Right ventricle myocardium superior (tissue), 1 donor: ENCODE data around the gene USP36. TPM values are rescaled to one million over a fixed set of nuclear protein-coding genes. Genes with fewer than 3 reads are reported as not detected.
A peak's percentile ranks its signal among the peaks of the same experiment; 100 is the strongest.

Source experiments
- ATAC-seq: fragments of 200-7000 bp; cut with Tn5 transposase; one replicate; pipeline ENCODE4 v1.9.1; 2020; ENCODE audit warnings: mild to moderate bottlenecking; ENCODE audit not compliant: poor library complexity
- DNase-seq: peaks from one replicate; pipeline ENCODE4 v3.0.0-alpha.2; 2020
- intact Hi-C: fragments of 100-400 bp; cut with DNase I; formaldehyde crosslinking; loops from one replicate; pipeline ENCODE4 v1.11.2; 2022
- total RNA-seq: library from RNA; stranded (reverse); fragmentation: NEBNext Ultra II Directional; extraction: Animal tissue kit (Norgen Biotek cat#: 25700); gene quantifications from one replicate; pipeline ENCODE4 v1.2.1, GENCODE V29; 2021
- donor health status: DM: no; HTN: yes; CAD: no; lungs with severe emphysema.

Gene USP36
- total RNA-seq, 1 donor from 2014 or later: 17.8 TPM

DNA sequence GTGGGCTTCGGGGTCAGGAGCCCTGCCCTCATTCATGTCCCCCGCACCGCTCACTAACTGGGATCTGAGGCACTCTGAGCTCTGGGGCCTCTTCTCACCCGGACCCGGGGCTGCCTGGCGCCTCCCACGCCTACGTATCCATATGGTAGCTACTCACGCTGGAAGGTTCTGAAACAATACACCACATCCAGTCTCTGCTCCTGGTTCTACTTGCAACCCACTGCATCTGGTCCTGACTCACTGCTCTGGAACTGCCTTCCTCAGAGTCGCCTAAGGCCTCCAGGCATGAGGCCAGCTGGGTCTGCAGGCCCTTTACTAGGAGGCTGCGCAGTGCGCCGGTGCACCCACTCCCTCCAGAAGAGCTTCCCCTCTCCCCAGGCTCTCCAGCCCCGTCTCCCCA lies 18.1 kb downstream of the USP36 start:
- ATAC-seq: no peak
- intact Hi-C loops: no loop called here
- DNase-seq: no peak

DNA sequence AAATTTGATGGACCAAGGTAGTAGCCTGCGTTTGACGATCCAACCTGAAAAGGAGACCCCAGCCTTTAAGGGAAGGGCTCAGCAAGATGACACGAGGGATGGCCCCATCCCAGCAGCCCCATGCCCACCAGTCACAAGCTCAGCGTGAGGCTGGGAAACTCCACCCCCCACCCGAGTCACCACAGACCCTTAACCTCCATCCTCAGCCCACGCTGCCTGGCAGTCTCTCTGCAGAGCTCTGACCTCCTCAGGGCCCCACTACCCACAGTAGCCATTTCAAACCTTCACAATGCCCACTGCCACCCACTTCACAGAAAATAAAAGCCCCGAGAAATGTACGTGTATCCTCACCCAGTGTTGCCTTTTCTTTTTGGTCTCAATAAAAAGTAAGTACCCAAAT lies 18.7 kb downstream of the USP36 start:
- ATAC-seq (no peak), DNase-seq (no peak)
- intact Hi-C loops: no loop called here

DNA sequence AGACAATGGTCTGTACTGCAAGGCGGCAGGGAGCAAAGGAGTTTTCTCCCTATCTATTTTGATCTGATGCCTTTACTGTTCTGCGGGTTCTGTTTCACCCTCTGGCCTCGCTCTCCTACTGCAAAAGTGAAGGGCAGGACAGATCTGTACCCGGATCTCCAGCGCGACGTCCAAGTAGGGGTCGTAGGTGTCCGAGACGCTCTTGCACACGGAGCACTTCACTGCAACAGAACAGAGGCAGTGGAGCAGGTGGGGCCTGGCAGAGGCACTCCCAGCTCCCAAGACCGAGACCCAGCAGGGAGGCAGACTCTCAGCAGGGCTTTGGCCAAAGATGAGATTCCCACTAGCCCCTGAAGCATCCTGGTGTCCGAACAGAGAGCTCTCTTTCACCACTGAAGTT lies 19.8 kb downstream of the USP36 start:
- DNase-seq (peak; percentile 16), ATAC-seq (no peak)
- intact Hi-C loops: no loop called here

DNA sequence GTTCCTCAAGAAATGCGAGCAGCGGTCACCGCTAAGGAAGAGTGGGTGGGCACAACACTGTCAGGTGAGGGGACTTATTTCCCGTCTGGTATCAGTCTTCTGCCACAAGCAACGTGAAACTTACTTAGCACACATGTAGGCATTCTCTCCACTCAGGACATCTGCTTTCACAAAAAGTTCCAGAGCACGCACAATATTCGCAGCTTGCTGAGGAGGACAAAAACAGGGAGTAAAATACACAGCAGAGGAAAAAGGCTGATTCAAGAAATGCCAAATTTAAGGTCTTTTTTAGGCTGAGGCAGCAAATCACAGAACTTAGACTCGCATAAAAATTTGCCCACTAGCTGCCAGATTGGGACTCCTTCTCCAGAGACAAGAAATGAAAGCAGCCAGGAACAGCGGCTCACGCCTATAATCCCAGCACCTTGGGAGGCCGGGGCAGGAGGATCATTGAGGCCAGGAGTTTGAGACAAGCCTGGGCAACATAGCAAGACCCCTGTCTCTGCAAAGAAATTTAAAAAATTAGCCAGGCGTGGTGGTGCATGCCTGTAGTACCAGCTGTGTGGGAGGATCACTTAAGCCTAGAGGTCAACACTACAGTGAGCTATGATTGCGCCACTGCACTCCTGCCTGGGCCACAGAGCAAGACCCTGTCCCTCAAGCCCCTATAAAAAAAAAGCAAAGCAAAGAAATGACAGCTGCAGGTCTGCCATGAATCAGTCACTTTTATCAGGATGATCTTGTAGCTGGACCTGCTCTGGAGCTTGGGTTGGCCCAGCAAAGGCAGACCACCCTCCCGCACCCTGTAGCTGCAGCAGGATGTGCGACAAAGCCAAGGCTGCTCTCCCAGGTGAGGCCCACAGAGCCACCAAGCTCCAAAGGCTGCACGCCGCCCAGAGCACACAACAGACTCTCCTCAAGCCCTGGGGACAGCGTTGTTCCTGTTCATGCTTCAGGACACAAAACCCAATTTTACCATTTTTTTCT lies 20.5 kb downstream of the USP36 start:
- DNase-seq (peak; percentile 26), ATAC-seq (peak; percentile 53)
- intact Hi-C loops: no loop called here

DNA sequence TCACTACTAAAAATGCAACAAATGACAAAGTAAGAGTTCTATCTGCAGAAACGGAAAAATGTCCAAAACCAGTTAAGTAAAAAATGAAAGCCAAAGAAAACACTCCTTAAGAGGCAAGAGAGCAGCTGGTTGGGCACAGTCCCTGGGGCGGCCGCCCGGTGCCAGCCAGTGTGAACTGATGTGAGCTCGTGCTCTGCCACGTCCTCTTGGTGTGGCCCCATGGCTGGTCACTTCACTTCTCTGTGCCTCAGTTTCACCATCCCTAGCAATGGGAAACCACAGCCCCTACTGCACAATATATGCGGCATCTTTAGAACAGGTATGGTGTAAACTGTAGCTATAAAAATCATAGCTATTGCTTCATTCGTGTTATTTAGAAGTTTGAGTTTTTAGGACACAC lies 21.2 kb downstream of the USP36 start:
- DNase-seq (peak; percentile 50), ATAC-seq (no peak)
- intact Hi-C loops: no loop called here

DNA sequence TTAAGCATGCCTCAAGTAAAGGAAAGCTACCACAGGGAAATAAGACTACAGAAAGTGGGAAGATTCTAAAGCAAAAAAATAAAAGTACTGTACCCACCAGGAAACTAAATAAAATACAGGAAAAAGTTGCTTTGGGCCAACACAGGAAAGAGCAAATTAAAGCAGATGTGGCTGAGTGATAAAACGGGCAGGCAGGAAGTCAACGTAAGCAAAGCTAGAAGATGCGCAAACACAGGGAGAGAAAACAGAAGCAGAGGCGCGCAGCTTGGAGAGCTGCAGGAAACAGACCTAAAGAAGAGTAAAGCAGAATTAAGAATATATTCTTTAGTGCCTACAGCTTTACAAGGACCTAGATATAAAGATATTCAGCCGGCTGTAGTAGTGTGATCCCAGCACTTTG lies 21.7 kb downstream of the USP36 start:
- DNase-seq (peak; percentile 49), ATAC-seq (peak; percentile 45)
- intact Hi-C loops: no loop called here

DNA sequence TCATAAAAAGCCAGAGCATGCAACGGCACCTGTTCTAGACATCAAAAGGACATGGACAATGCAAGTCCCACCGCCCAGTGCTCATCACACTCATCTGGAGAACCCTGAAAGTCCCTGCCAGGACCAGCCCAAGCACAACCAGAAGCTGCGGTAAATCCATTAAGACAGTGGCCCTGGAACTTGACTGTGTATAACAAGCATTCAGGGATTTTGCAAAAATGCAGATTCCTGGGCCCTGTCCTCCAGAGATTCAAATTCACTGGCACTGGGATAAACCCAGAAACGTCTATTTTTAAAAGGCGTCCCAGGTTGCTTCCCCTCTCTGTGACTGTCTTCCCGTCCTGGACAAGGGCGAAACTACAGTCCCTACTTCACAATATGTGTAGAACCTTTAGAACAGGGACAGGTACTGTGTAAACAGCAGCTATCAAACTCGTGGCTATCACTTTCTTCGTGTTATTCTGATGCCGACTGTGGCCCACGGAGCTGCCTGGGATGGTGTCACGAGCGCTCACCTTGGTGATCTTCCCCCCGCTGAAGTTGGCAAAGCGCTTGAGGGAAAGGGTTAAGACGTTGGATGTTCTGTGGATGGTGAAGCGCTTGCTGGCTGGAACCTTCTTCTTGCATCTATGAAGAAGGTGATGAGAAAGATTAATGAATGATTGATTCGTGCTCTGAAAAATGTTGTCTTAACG lies 22.3 kb downstream of the USP36 start:
- DNase-seq: peak; percentile 22
- intact Hi-C loops: no loop called here
- no peak for ATAC-seq

DNA sequence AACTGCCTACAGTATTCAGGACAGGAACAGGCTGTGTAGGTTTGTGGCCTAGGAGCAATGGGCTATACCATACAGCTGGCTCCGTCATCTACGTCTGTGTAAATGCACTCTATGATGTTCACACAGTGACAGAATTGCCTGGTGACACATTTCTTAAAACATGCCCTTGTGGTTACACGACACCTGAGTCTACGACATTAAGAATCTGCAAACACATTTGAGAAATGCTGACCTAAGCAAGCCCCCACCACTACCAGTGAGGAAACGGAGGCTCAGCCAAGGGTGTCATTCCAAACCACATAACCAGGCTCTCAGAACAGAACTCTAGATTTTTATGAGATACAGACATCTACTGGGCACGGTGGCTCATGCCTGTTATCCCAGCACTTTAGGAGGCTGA lies 23.5 kb downstream of the USP36 start:
- no peak for ATAC-seq
- intact Hi-C loops: no loop called here
- DNase-seq: no peak

DNA sequence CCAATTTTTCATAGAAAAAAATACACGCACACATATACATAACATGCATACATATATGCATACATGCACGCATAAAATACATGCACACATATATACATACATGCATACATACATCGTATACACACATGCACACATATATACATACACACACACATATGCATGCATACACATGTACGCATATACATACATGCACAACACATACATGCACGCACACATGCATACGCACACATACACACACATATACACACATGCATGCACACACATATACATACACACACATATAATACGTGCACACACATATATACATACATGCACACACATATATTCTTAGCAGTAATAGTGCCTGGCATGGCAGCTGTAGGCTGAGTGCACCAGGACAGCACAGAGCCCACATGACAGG lies 24.9 kb downstream of the USP36 start:
- ATAC-seq (no peak), DNase-seq (no peak)
- intact Hi-C loops: no loop called here

DNA sequence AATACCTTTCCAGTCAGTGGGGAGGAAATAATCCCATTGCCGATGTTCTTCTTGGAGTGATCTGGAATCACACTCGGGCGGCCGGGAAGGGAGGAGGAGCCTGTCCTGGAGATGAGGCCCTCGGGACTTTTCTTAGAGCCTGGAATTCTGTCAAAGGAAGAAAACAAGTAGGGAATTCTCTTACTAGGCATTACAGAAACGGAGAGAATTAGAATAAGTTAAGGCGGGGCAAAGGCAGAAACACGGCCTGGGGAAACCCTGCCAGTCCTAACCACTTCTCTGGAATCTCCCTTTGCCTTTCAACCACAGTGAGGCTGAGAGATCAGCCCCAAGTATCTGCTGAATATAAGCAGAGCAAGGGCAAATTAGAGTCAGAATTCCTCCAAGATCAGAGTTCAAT lies 27.8 kb downstream of the USP36 start:
- DNase-seq (peak; percentile 65), ATAC-seq (peak; percentile 56)
- intact Hi-C loops: no loop called here

DNA sequence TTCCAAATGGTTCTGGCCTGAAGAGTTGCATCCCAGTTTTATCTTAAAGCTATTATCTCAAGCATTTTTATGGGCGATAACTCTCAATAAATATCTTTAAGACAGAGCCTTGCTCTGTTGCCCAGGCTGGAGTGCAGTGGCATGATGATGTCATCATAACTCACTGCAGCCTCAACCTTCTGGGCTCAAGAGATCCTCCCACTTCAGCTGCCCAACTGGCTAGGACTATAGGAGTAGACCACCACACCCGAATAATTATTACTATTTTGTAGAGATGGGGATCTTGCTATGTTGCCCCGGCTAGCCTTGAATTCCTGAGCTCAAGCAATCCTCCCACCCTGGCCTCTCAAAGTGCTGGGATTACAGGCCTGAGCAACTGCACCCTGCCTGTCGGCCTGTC lies 32.5 kb downstream of the USP36 start:
- DNase-seq (no peak), ATAC-seq (no peak)
- intact Hi-C loops: no loop called here

DNA sequence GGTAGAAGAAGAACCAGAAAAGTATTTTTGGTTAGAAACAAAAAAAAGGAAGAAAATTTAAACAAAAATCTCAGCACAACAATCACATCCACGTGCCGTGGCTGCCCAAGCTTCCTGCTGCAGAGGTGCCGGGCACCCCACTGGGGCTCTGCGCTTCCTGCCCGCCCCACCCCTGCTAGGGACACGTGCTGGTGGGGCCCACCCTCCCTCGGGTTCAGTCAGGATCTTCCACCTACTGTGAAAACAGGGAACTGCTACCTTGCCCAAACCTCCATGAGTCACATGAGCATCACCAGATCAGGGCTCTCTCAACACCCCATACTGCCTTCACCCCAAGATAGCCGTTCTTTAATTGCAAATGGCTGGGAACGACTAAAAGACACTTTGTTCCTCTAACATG lies 34.2 kb downstream of the USP36 start:
- intact Hi-C loops: no loop called here
- ATAC-seq (no peak), DNase-seq (no peak)

DNA sequence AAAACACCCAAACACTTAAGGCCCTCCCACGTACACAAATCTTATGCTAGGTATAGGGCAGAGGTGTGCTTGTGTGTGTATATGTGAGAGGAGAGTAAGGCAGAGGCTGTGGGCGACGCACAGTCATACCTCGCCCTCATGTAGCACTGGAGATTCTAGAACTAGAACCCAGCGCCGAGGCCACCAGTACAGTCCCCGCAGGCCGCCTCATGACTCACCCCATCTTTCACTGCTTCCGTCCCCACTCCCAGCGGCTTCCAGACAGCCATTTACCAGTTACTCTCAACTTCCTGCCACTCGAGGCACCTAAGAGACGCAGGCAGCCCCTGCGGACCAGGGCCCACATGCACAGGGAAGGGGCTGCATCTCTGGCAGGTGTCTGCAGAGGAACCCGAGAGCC lies 35.3 kb downstream of the USP36 start:
- DNase-seq: peak; percentile 33
- no peak for ATAC-seq
- intact Hi-C loops: no loop called here

DNA sequence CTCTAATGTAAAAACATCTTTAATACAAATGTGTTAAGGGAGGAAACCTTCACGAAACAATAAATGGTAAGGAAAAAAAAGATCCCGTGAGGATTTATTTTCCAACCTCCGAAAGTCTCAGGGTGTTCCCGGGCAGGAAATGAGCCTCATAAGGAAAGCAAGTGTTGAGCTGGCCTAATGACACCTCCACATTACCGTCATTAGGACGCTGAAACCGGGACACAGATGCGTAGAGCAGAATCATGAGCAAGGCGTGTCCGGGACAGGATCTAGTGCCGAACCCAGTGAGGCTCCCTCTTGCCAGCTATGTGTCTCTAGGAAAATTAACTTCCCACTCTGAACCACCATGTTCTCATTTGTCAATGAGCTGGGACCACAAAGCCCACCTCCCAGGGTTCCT lies 35.8 kb downstream of the USP36 start:
- no peak for ATAC-seq
- peak; percentile 33 for DNase-seq
- intact Hi-C loops: no loop called here

DNA sequence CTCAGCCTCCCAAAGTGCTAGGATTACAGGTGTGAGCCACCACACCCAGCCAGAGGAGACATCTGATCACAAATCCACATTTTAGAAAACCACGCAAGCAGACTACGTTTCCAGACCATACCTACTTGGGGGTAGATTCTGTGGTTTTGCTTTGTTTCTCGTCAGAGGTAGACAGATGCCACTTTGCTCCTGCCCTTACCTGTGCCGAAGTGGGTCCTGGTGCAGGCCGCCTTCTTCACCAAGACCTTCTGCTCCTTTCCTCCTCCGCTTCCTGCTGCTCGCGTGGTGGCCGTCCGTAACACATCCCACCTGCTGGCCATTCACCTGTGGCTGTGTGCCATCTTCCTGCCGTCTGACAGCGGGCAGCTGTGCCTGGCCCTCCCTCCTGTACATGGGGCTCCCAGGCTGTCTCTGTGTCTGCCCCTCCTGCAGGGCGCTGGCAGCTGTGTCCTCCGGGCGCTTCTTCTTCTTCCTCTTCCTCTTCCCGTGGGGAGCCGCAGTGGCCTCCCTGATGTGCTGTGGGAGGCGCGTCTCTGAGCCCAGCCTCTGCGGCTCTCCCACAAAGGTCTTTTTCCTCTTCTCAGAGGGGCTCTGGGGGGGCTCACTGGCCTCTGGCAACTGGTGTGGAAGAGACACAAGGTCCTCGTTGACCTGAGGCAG lies 37.3 kb downstream of the USP36 start:
- DNase-seq (peak; percentile 70), ATAC-seq (peak; percentile 32)
- intact Hi-C loops: no loop called here

DNA sequence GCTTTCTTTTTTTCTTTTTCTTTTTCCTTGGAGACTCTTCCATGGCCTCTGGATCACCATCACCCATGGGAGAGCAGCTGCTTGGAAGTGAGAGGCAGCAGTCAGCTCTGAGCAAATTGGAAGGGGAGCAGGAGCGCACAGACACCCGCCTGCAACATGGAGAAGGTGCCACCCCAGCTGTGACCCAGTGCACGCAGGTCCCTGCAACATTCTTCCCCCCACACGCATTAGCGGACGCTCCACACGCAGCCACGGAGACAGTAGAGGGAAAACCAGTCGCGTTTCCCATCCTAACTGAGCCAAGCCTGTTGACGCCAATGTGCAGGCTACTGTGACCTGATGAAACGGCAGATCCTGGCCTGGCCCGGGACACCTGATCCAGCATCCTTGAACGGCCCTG lies 38.2 kb downstream of the USP36 start:
- intact Hi-C loops: no loop called here
- DNase-seq: peak; percentile 19
- ATAC-seq: no peak

DNA sequence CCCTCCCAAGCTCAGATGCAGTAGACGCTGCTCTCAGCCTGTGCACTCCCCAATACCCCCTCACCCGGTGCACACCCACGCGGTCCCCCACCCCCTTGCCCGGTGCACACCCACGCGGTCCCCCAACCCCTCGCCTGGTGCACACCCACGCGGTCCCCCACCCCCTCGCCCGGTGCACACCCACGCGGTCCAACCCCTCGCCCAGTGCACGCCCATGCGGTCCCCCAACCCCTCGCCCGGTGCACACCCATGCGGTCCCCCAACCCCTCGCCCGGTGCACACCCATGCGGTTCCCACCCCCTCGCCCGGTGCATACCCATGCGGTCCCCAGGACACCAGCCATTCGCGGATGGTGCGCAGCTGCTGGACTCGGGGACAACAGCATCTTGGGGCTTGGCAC lies 38.6 kb downstream of the USP36 start:
- DNase-seq (no peak), ATAC-seq (no peak)
- intact Hi-C loops: no loop called here

DNA sequence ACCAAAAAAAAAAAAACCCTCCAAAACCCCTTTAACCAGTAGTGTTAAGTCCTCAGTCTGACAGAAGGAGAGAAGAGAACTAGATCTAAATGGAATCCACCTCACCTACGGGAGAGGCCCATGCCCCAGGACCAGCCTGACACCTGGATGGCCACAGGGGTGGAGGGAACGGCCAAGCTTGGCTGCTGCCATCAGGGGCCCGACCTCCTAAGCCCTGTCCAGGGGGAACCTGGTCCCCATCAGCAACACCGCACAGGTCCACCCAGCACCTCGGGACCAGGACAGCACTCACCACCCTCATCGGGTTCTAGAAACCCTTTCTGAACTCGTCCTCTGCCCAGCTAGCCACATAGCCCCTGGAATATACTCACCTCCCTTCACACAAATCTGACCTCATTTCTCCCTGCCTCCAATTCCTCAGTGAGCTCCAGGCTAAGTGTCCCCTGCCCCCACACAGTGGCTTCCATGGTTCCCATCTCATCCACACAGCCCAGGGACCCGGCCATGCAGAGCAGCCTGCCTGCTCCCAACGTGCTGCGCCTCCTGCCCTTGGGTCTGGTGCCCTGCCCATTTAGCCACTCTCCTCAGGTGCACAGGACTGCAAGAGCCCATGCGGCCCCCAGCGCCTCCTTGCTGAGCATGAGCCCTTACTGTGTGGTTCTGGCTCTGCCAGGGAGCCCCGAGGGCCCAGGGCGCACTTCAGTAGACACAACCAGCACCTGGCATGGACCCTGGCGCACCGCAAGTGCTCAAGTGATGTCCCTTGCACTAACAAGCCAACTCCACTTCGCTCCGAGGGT lies 40.3 kb downstream of the USP36 start:
- intact Hi-C loops: no loop called here
- no peak for ATAC-seq
- DNase-seq: peak; percentile 39
